HUDEP-2 (cell line): Measurements from ENCODE around the gene LIN7A.
"Not testable (repeated sequence)": the region's sequence is repeated elsewhere in the genome, so short reads cannot be mapped to it uniquely, and the experiment has no call there.

Source experiments
- DNase-seq, 76 experiments: peaks; one replicate each; lab custom pipeline; 2025; ENCODE audit not compliant: unreplicated experiment in 76 of 76; lab: John Stamatoyannopoulos, UW

The LIN7A gene

GRCh38 chr12:80924437-80924836, 13.3 kb downstream of the LIN7A start:
- no peak for DNase-seq

GRCh38 chr12:80920006-80920405, 17.7 kb downstream of the LIN7A start:
- DNase-seq = no peak

DNA sequence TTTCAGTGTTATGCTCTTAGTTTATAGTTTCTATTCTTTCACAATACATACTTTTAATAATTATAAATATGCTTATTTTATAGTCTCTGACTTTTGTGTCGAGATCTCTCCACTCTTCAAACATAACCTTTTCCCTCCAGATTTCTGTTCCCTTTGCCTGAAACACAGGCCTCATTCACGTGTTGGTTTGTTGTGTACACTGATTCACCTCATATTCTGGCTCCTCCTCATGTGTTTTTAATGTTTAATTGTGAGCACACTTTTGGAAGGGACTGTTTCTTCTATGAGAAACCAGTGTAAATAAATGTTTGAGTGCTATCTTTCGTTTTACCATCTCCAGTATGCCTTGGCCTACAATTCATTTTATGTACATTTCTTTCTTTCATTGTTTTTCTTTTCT, 20.1 kb downstream of the LIN7A start:
- DNase-seq = no peak

GRCh38 chr12:80912901-80913770, 24.6 kb downstream of the LIN7A start:
- no peak for DNase-seq

GRCh38 chr12:80909370-80909769, 28.4 kb downstream of the LIN7A start:
- no peak for DNase-seq

- DNase-seq = no peak
Observed at GRCh38 chr12:80902711-80903110, 35.0 kb downstream of the LIN7A start.

GRCh38 chr12:80901661-80902060, 36.1 kb downstream of the LIN7A start:
- no peak for DNase-seq

- DNase-seq = peak in 1 of 76 experiments; percentile 0
Observed at GRCh38 chr12:80895240-80895639, 42.5 kb downstream of the LIN7A start.

- no peak for DNase-seq
Observed at GRCh38 chr12:80894179-80894578, 43.6 kb downstream of the LIN7A start.

GRCh38 chr12:80892597-80893445, 44.9 kb downstream of the LIN7A start:
- no peak for DNase-seq

- no peak for DNase-seq
Observed at GRCh38 chr12:80884651-80885050, 53.1 kb downstream of the LIN7A start.

DNA sequence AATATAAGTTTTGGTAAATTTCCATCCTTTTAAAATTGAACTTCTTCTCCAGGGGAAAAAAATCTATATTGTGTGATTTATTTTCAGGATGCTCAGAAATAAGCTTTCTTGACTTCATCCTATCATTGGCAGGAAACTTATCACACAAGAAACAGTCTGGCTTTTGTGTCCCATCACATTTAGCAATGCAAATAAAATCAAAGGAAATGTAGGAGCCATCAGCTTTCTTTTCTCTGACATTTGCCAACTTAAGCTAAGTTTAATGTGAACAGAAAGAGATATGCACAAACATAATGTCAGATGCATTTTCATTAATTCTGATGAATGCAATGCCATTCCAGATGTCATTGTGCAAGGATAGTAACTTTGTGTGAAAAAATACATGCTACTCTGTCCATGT, 56.6 kb downstream of the LIN7A start:
- DNase-seq = no peak

DNA sequence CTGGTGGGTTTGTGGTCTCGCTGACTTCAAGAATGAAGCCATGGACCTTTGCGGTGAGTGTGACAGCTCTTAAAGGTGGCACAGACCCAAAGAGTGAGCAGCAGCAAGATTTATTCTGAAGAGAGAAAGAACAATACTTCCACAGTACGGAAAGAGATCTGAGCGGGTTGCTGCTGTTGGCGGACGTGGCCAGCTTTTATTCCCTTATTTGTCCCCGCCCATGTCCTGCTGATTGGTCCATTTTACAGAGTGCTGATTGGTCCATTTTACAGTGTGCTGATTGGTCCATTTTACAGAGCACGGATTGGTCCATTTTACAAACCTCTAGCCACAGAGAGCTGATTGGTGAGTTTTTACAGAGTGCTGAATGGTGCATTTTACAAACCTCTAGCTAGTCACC, 59.3 kb downstream of the LIN7A start:
- not testable (repeated sequence) for DNase-seq

DNA sequence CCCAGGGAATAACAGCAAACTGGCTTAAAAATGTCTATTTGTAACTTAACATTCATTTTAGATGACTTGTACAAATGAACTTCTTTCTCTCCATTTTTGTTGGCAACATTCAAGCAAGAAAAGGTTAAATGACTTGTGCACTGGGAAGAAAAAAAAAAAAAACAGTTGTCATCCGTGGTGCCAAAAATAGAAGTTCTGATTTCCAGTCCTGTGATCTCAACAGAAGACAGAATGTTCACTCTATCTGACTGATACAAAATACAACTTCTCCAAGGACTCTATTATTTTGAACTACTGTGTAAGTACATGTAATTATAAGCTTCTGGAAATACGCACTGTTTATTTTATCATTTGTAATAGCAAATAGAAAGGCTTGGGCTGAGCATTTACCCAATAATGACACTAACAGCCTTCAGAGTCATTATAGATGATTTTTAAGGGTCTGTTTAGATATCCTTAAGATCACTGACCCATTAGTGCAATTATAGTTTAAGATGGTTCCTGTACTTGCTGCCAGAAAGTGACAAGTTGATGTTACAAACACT, 59.9 kb downstream of the LIN7A start:
- no peak for DNase-seq

DNA sequence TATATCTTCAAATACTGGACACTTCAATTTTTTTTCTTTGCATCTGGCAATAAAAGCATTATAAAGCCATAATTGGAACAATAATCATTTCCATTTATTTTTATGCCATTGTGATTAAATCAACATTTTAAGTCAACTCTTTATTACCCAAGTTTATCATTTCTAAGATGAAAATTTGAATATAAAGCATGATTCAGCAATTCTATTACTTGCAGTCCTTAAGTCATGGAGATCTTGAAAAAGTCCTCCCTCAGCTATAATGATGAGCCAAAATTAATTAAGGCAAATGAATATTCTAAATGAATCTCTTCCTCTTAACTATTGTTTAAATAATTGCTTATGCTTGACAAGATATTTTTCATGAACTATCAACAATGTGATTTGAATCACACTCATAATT, 65.7 kb downstream of the LIN7A start:
- no peak for DNase-seq

- DNase-seq = no peak
Observed at GRCh38 chr12:80869264-80869663, 68.5 kb downstream of the LIN7A start.

DNA sequence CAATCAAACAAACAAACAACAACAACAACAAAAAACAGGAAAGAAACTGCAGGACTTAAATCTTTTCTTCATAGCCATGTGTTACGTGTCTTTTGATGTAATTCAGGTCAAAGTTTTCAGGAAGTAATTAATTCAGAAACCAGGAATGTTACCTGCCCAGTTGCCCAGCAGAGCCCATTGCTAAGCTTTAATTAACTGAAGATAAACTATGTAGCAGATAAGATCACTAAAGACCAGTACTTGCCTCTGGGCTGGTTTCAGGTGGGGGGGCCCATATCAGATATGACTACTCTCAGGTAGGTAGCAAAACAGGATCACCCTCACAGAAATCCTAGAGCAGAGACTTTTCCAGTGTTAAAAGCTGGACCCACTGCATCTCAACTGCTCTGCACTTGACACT, 69.2 kb downstream of the LIN7A start:
- DNase-seq = no peak

DNA sequence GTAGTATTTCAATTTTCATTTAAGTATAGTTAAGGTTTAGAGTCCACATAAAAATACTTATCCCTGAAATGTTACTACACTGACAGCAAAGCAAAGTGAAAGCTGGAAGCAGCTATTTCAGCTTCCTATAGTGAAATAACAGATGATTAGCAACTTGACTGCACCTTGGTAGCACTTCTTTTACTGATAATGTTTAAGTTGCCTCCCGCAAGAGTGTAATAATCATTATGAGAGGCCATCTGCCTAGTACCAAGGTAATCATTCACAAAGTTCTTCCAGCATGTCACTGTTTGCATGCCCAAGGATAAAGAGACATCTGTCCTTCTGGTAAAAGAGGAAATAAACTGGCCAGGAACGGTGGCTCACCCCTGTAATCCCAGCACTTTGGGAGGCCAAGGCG, 69.8 kb downstream of the LIN7A start:
- no peak for DNase-seq

DNA sequence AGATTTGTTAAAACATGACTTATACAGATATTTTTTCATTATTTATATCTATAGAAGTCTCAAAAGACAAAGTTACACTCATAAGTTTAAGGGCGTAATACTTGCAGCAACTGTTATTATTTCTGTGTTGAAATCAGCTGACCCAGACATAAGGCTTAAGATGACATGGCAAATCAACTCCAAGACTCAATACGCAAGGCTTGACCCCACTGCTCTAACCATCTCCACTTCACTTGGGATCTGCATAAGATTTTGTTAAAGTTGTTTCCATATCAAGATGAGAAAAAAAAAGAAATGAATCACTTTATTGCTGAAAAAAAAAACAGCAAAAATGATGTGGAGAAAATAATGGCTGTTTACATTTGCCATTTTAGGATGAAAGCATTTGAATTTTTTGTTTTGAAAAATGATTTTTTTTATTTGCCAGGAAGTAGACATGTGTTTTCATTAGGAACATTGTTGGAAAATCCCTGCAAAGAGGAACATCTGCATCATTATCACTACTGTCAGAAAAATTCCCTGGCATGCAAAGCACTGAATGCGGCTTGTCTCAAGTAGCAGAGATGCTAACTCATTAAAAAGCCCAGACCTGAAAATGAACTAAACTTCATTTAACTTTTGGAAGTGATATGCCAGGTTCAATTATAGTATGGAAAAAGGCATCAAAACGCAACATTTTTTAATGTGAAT, 73.5 kb downstream of the LIN7A start:
- DNase-seq = no peak

DNA sequence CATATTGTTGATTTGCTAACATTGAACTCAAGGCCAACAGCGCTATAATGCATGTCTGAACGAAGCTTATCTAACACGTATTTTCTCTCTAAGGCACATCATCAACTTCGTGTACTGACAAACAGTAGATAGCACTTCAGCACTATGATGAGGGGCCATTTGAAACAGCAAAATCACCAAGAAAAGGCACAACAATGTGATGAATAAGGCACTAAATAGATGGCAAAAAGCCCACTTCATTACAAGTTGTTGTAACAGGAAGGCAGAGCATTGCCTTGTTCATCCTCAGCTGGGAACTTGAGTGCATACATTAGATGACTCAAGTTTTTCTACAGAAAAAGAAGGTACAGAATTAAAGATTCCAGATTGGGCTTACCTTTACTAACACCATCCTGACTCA, 75.2 kb downstream of the LIN7A start:
- DNase-seq = no peak
